Cardiac septum (tissue), 1 donor: Measurements from ENCODE around the gene MDGA2. TPM values are rescaled to one million over a fixed set of nuclear protein-coding genes. Genes with fewer than 3 reads are reported as not detected.

Experiments
- DNase-seq: peaks from one replicate; pipeline ENCODE4 v3.0.0-alpha.2; 2020; ENCODE audit warnings: low spot score
- intact Hi-C: fragments of 100-400 bp; cut with DNase I; formaldehyde crosslinking; loops from one replicate; pipeline ENCODE4 v1.14.0; 2022
- total RNA-seq: library from RNA; stranded (reverse); fragmentation: NEBNext Ultra II Directional; extraction: Animal tissue kit (Norgen Biotek cat#: 25700); gene quantifications from one replicate; pipeline ENCODE4 v1.2.1, GENCODE V29; 2021
- donor health status: DM: no; HTN: no; CAD: no.

MDGA2 gene
- total RNA-seq, 1 donor from 2014 or later = 0.19 TPM

- intact Hi-C loops = loop anchor here (10.0 kb wide), 1 partner anchor 196 kb away; no protein-coding TSS in a partner anchor
Observed at GRCh38 chr14:46840944-46841720, 834.3 kb downstream of the MDGA2 start.

GRCh38 chr14:46820291-46820690 lies 855.1 kb downstream of the MDGA2 start:
- DNase-seq = no peak
- intact Hi-C loops = no loop called here

More at GRCh38 chr14:46840944-46841720, 834.3 kb downstream of the MDGA2 start:
- no peak for DNase-seq

GRCh38 chr14:46819117-46819516 lies 856.3 kb downstream of the MDGA2 start:
- intact Hi-C loops = no loop called here
- no peak for DNase-seq

- intact Hi-C loops = no loop called here
- DNase-seq = no peak
Observed at GRCh38 chr14:46818147-46818546, 857.3 kb downstream of the MDGA2 start.

- no peak for DNase-seq
- intact Hi-C loops = no loop called here
Observed at GRCh38 chr14:46793144-46793543, 882.3 kb downstream of the MDGA2 start.
